Tibial nerve (tissue), 3 donors: Measurements from ENCODE around the gene AFAP1.

Experiments used
- EP300 ChIP-seq, 2 donors: sonication (generic); formaldehyde crosslinking; IDR thresholded peaks; one replicate each; pipeline ENCODE4 v1.6.1; 2017; ENCODE audit warnings: antibody characterized with exemption in 2 of 2, mild to moderate bottlenecking in 1 of 2
- POLR2A ChIP-seq, 2 donors: fragments of 450-650 bp; IDR thresholded peaks; one replicate each; pipeline ENCODE4 v1.6.1; 2017; ENCODE audit warnings: antibody characterized with exemption in 2 of 2, mild to moderate bottlenecking in 2 of 2, moderate library complexity in 2 of 2

DNA sequence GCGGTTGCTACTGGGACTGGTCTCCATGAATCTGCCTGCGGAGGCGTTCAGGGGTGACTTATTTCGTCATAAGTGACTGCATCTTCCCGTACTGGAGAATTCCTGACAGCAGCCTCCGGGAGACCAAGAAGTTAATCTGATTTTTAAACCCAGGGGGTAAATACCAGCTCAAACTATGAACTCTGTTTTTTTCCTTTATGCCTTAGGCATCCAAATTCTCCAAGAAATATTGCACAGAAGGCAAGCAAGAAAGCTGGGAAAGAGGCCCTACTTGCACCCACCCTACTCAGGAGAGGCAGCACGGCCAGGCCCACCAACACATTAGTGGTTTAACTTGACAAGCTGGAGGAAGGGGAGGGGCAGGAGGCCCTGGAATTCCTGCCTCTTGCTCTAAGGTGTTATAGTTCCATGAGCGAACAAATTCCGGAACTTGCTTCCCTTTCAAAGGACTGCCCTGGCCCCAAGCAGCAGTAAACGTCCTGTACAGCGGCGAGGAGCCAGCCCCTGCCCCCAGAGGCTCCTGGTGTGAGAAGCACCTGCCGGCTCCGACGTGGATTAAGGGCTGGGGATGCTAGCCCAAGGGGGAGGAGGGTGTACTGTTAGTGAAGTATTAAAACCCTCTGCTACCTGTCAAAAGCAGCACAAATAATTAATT is 177.2 kb downstream of the AFAP1 start:
- TF ChIP-seq POLR2A (IDR thresholded peaks at IDR 0.05) (no peak), EP300 (IDR thresholded peaks at IDR 0.05) (no peak)
